GM12872 (cell line): Measurements from ENCODE around the gene PRDM16.

Source experiments
- TF ChIP-seq, protein P1 (sequence below): IDR thresholded peaks from 3 replicates; pipeline ENCODE4 v1.5.1; 2011; ENCODE audit warnings: low read depth, mild to moderate bottlenecking, low read length, moderate library complexity; ENCODE audit not compliant: insufficient read depth

PRDM16 gene

DNA sequence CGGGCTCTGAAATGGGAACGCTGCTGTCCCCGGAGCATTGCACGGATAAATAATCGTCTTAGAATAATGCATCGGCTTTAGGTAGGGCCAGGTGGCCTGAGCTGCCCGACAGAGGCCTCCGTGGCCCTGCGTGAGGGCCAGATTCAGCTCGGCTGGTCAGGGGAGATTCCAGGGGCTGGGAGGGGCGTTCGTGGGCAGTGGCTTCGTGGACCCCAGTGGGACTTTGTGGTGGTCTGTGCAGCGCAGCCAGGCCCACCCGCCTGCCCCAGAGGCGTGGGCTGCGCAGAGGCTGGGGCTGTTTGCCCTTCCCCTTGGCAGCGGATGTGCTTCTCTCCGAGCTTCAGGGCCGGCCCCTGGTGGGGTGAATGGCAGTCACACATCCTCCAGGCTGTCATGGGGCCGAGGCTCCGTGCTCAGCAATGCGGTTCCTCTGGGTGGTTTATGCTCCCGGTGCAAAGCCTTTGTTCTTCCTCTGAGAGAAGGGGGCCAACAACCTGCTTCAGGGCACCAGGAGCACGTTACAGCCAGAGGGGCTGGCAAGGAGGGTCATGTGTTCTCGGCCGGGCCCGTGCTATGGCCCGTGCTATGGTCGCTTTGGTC, 104.5 kb downstream of the PRDM16 start:
- TF ChIP-seq, protein P1, sequence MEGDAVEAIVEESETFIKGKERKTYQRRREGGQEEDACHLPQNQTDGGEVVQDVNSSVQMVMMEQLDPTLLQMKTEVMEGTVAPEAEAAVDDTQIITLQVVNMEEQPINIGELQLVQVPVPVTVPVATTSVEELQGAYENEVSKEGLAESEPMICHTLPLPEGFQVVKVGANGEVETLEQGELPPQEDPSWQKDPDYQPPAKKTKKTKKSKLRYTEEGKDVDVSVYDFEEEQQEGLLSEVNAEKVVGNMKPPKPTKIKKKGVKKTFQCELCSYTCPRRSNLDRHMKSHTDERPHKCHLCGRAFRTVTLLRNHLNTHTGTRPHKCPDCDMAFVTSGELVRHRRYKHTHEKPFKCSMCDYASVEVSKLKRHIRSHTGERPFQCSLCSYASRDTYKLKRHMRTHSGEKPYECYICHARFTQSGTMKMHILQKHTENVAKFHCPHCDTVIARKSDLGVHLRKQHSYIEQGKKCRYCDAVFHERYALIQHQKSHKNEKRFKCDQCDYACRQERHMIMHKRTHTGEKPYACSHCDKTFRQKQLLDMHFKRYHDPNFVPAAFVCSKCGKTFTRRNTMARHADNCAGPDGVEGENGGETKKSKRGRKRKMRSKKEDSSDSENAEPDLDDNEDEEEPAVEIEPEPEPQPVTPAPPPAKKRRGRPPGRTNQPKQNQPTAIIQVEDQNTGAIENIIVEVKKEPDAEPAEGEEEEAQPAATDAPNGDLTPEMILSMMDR, result no peak

- TF ChIP-seq, protein P1, result no peak
Observed at GRCh38 chr1:3174487-3175247, 105.7 kb downstream of the PRDM16 start.

DNA sequence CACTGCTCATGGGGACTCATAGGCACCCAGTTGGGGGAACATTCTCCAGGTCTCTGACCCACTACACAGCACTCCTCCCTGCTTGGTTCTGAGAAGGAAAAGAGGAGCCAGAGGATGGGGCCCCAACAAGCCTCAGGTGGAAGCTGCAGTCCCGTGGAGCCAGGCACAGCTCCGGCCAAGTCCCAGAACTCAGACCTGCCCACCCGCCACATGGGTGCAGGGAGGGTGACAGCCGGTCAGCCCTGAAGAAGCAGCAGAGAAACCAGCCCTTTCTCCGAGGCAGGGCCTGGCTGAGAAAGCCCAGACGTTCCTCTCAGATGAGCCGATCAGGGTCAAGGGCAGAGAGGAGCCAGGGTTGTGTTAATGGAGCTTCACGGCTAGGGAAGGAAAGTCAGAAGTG, 106.5 kb downstream of the PRDM16 start:
- TF ChIP-seq, protein P1, result no peak

DNA sequence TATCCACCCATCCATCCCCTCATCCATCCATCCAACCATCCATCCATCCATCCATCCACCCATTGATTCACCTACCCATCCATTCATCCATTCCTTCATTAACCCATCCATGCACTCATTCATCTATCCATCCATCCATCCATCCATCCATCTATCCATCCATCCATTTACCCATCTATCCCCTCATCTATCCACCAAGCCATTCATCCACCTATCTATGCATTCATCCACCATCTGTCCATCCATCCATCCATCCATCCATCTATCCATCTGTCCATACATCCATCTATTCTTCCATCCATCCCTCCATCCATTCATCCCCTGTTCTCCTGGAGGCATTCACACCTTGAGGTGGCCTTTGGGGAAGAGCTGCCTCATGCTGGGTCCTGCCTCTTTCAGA, 107.0 kb downstream of the PRDM16 start:
- TF ChIP-seq, protein P1, result no peak

GRCh38 chr1:3176820-3177219, 107.8 kb downstream of the PRDM16 start:
- TF ChIP-seq, protein P1, result no peak

- TF ChIP-seq, protein P1, result no peak
Observed at GRCh38 chr1:3178279-3178678, 109.3 kb downstream of the PRDM16 start.

- TF ChIP-seq, protein P1, result no peak
Observed at GRCh38 chr1:3179471-3179870, 110.5 kb downstream of the PRDM16 start.
